Osteoblast (primary cell): Measurements from ENCODE around the gene BARD1. TPM values are rescaled to one million over a fixed set of nuclear protein-coding genes. Genes with fewer than 3 reads are reported as not detected.

Experiments used
- DNase-seq: peaks from one replicate; pipeline ENCODE4 v3.0.0; 2011; ENCODE audit warnings: low spot score, mixed read lengths; ENCODE audit not compliant: insufficient read length; ENCODE audit errors: missing footprints
- H2AFZ ChIP-seq: 2 replicates; pipeline ENCODE4 v1.6.0; 2011; ENCODE audit warnings: mild to moderate bottlenecking, low read length
- H3K27ac ChIP-seq: 2 replicates; pipeline ENCODE4 v1.5.1; 2011; ENCODE audit warnings: mild to moderate bottlenecking, low read depth, low read length, moderate library complexity
- H3K27me3 ChIP-seq: 2 replicates; pipeline ENCODE4 v1.6.0; 2012; ENCODE audit warnings: mild to moderate bottlenecking, control low read depth, inconsistent platforms, low read length, moderate library complexity; ENCODE audit not compliant: insufficient read depth
- H3K36me3 ChIP-seq: 2 replicates; pipeline ENCODE4 v1.5.1; 2011; ENCODE audit warnings: mild to moderate bottlenecking, low read length, control low read depth, moderate library complexity; ENCODE audit not compliant: insufficient read depth
- H3K4me1 ChIP-seq: 2 replicates; pipeline ENCODE4 v1.5.1; 2011; ENCODE audit warnings: mild to moderate bottlenecking, low read length, control low read depth, moderate library complexity; ENCODE audit not compliant: insufficient read depth
- H3K4me2 ChIP-seq: 2 replicates; pipeline ENCODE4 v1.6.0; 2011; ENCODE audit warnings: mild to moderate bottlenecking, low read length; ENCODE audit not compliant: insufficient read depth
- H3K4me3 ChIP-seq: fragments of 200-600 bp; sonication (generic); 3 replicates; pipeline ENCODE4 v1.5.1; 2012; ENCODE audit warnings: mild to moderate bottlenecking, low read length, inconsistent platforms; ENCODE audit not compliant: insufficient read depth
- H3K79me2 ChIP-seq: 2 replicates; pipeline ENCODE4 v1.6.0; 2012; ENCODE audit warnings: mild to moderate bottlenecking, low read length, control low read depth, inconsistent platforms; ENCODE audit not compliant: insufficient read depth
- H3K9me3 ChIP-seq: 2 replicates; pipeline ENCODE4 v1.5.1; 2011; ENCODE audit warnings: low read depth, low read length, control low read depth
- H4K20me1 ChIP-seq: 2 replicates; pipeline ENCODE4 v1.6.0; 2012; ENCODE audit warnings: mild to moderate bottlenecking, low read length, control low read depth; ENCODE audit not compliant: insufficient read depth
- CTCF ChIP-seq: IDR thresholded peaks from 2 replicates; pipeline ENCODE4 v1.5.1; 2011; ENCODE audit warnings: mild to moderate bottlenecking, low read depth, low read length, moderate library complexity; ENCODE audit errors: extremely low read depth
- total RNA-seq: library from RNA; depleted of rRNA; stranded (reverse); fragments of >200 nt; gene quantifications from 2 replicates; pipeline ENCODE4 v1.2.3, GENCODE V29; 2012

Gene BARD1
- total RNA-seq, 1 donor = 18.5 TPM

- Histone ChIP-seq H2AFZ (no peak overlapping the region), H4K20me1 (no peaks in the 10 kb centered on the region), H3K4me1 (no peaks in the 10 kb centered on the region), H3K4me2 (no peak overlapping the region), H3K36me3 (no peaks in the 10 kb centered on the region), H3K79me2 (peaks cover 17% of the 10 kb centered on the region), H3K4me3 (no peak overlapping the region), H3K27me3 (no peaks in the 10 kb centered on the region), H3K27ac (no peak overlapping the region), H3K9me3 (no peaks in the 10 kb centered on the region)
- no peak for TF ChIP-seq CTCF
- peak; percentile 59 for DNase-seq
Measured at GRCh38 chr2:214782671-214783070, 26.8 kb downstream of the BARD1 start.

DNA sequence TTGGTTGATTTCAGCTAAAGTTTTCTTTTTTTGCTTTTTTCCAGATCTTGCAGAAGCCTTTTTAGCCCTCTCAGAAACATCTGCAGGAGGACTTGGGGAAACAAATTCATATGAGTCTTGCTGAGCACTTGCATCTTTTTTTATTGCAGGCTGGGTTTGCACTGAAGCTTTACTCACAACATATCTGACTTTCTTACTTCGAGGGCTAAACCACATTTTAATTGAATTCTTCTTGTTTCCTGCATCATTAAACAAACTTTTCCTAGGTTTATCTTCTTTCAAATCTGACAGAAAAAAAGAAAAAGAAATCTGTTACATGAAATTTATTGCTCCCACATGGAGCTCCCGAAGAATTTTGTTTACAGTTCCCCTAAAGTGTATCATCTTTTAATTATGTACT is 28.3 kb downstream of the BARD1 start:
- Histone ChIP-seq H3K36me3 (peaks cover 5% of the 10 kb centered on the region), H3K9me3 (no peaks in the 10 kb centered on the region), H3K4me2 (no peak overlapping the region), H2AFZ (no peak overlapping the region), H3K27ac (no peak overlapping the region), H4K20me1 (no peaks in the 10 kb centered on the region), H3K4me3 (no peak overlapping the region), H3K4me1 (no peaks in the 10 kb centered on the region), H3K27me3 (no peaks in the 10 kb centered on the region), H3K79me2 (peaks cover 14% of the 10 kb centered on the region)
- no peak for TF ChIP-seq CTCF
- no peak for DNase-seq

DNA sequence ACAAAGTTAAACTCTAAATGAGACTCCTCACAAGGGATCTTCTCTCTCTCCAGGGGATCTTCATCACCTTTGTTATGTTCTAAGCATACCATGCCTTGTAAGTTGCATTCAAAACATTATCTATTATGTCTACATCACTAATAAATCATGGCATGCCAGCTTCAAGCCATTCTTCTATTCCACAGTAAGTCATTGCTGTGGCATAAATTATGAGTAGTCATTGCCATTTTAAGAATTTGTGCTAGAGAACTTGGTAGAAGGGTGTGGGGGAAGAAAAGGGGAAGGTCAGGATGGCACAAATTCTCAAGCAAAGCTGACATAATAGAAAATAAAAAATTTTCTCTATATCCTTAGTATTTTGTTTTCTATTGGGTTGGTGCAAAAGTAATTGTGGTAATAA is 33.5 kb downstream of the BARD1 start:
- peaks cover 2% of the 10 kb centered on the region for H3K9me3 ChIP-seq
- TF ChIP-seq CTCF = no peak
- H2AFZ ChIP-seq = no peak overlapping the region
- H3K4me1 ChIP-seq = no peaks in the 10 kb centered on the region
- H3K4me3 ChIP-seq = no peak overlapping the region
- H4K20me1 ChIP-seq = no peaks in the 10 kb centered on the region
- DNase-seq = no peak
- no peak overlapping the region for H3K27ac ChIP-seq
- no peaks in the 10 kb centered on the region for H3K27me3 ChIP-seq
- H3K79me2 ChIP-seq = peaks cover 9% of the 10 kb centered on the region
- peaks cover 5% of the 10 kb centered on the region for H3K36me3 ChIP-seq
- H3K4me2 ChIP-seq = no peak overlapping the region

DNA sequence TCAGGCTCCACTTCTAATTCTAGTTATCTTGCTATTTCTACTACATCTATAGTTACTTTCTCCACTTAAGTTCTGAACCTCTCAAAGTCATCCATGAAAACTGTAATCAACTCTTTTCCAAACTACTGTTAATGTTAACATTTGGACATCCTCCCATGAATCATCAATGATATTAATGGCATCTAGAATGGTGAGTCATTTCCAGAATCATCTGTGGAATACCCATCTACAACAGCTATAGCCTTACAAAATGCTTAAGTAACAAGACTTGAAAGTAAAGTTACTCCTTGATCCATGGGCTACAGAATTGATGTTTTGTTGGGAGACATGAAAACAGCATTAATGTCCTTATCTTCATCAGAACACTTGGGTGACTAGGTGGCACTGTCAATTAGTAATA is 35.4 kb downstream of the BARD1 start:
- no peak for TF ChIP-seq CTCF
- no peak for DNase-seq
- no peaks in the 10 kb centered on the region for H3K4me1 ChIP-seq
- peaks cover 2% of the 10 kb centered on the region for H3K9me3 ChIP-seq
- no peaks in the 10 kb centered on the region for H4K20me1 ChIP-seq
- H3K79me2 ChIP-seq = peaks cover 9% of the 10 kb centered on the region
- no peaks in the 10 kb centered on the region for H3K27me3 ChIP-seq
- no peak overlapping the region for H3K4me2 ChIP-seq
- H2AFZ ChIP-seq = no peak overlapping the region
- H3K36me3 ChIP-seq = peaks cover 5% of the 10 kb centered on the region
- no peak overlapping the region for H3K4me3 ChIP-seq
- H3K27ac ChIP-seq = no peak overlapping the region
